Measurements from ENCODE around the gene DEPP1.
A peak's percentile ranks its signal among the peaks of the same experiment; 100 is the strongest.

The DEPP1 gene

GRCh38 chr10:44997105-44997748 is 18.6 kb upstream of the DEPP1 start:
- DNase-seq (ENCODE audit: low read depth): no peak
- no peak for TF ChIP-seq CTCF (IDR thresholded peaks at IDR 0.05; ENCODE audit: insufficient read depth, low read depth, low read length, missing control alignments)
- H3K4me3 ChIP-seq (ENCODE audit: low read length): no peak overlapping the region

GRCh38 chr10:44995914-44996669 is 17.5 kb upstream of the DEPP1 start:
- peak; percentile 25 for DNase-seq (ENCODE audit: low read depth)
- no peak overlapping the region for H3K4me3 ChIP-seq (ENCODE audit: low read length)
- TF ChIP-seq CTCF (IDR thresholded peaks at IDR 0.05; ENCODE audit: insufficient read depth, low read depth, low read length, missing control alignments): no peak

GRCh38 chr10:44995581-44995913 is 16.9 kb upstream of the DEPP1 start:
- no peak overlapping the region for H3K4me3 ChIP-seq (ENCODE audit: low read length)
- no peak for DNase-seq (ENCODE audit: low read depth)
- TF ChIP-seq CTCF (IDR thresholded peaks at IDR 0.05; ENCODE audit: insufficient read depth, low read depth, low read length, missing control alignments): no peak

- no peak for TF ChIP-seq CTCF (IDR thresholded peaks at IDR 0.05; ENCODE audit: insufficient read depth, low read depth, low read length, missing control alignments)
- H3K4me3 ChIP-seq (ENCODE audit: low read length): no peak overlapping the region
- DNase-seq (ENCODE audit: low read depth): peak; percentile 46
Observed at GRCh38 chr10:44994752-44995530, 16.3 kb upstream of the DEPP1 start.

GRCh38 chr10:44993922-44994751 is 15.5 kb upstream of the DEPP1 start:
- no peak overlapping the region for H3K4me3 ChIP-seq (ENCODE audit: low read length)
- TF ChIP-seq CTCF (IDR thresholded peaks at IDR 0.05; ENCODE audit: insufficient read depth, low read depth, low read length, missing control alignments): no peak
- DNase-seq (ENCODE audit: low read depth): no peak

- no peak for DNase-seq (ENCODE audit: low read depth)
- no peak overlapping the region for H3K4me3 ChIP-seq (ENCODE audit: low read length)
- TF ChIP-seq CTCF (IDR thresholded peaks at IDR 0.05; ENCODE audit: insufficient read depth, low read depth, low read length, missing control alignments): no peak
Observed at GRCh38 chr10:44993226-44993921, 14.8 kb upstream of the DEPP1 start.
